Measurements from ENCODE around the gene COL2A1.

DNA sequence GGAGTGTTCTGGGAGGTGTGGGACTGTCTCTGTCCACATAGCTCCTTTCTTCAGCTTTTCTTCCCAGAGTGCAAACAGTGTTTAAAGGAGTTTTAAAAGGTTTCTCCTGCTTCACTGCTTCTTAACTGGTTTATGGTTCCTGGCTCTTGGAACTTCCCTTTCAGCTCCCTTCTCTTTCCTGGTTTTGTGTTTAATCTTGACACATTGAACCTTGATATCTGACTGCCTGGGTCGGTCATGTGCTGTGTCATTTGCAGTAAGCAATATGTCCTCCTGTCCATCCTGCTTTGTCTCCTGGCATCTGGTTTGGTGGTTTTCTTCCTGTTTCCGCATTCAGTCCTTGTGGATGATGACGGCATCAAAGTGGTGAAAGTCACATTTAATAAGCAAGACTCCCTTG, 38.7 kb downstream of the COL2A1 start:
- no peak for TF ChIP-seq EZH2phosphoT487 (IDR thresholded peaks at IDR 0.05; ENCODE audit: low read depth)
- TF ChIP-seq, protein P1, sequence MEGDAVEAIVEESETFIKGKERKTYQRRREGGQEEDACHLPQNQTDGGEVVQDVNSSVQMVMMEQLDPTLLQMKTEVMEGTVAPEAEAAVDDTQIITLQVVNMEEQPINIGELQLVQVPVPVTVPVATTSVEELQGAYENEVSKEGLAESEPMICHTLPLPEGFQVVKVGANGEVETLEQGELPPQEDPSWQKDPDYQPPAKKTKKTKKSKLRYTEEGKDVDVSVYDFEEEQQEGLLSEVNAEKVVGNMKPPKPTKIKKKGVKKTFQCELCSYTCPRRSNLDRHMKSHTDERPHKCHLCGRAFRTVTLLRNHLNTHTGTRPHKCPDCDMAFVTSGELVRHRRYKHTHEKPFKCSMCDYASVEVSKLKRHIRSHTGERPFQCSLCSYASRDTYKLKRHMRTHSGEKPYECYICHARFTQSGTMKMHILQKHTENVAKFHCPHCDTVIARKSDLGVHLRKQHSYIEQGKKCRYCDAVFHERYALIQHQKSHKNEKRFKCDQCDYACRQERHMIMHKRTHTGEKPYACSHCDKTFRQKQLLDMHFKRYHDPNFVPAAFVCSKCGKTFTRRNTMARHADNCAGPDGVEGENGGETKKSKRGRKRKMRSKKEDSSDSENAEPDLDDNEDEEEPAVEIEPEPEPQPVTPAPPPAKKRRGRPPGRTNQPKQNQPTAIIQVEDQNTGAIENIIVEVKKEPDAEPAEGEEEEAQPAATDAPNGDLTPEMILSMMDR (IDR thresholded peaks at IDR 0.05; ENCODE audit: low read depth, low read length): no peak
